A549 (cell line): Measurements from ENCODE around the gene SLC22A14. TPM values are rescaled to one million over a fixed set of nuclear protein-coding genes. Genes with fewer than 3 reads are reported as not detected.

Experiments
- ATAC-seq, 2 experiments: fragments of 200-7000 bp in 1 of 2; fragments of >200 bp in 1 of 2; cut with Nextera tagmentation in 1 of 2; cut with Tn5 transposase in 1 of 2; 3 replicates each; pipeline versions ENCODE4 v1.8.0 to v1.9.1; 2018 to 2020; ENCODE audit warnings: mild to moderate bottlenecking in 1 of 2, moderate library complexity in 1 of 2
- CTCF ChIA-PET: fragments of 300-600 bp; sonication (Branson Sonifier 250); formaldehyde crosslinking; extraction: SDS; loops from one replicate; lab custom pipeline; 2021; ENCODE audit warnings: antibody characterized with exemption, inconsistent platforms; lab: Yijun Ruan, JAX
- POLR2A ChIA-PET: fragments of 350-600 bp; formaldehyde crosslinking; extraction: SDS; loops from one replicate; lab custom pipeline; 2021; ENCODE audit warnings: antibody characterized with exemption, inconsistent platforms; lab: Yijun Ruan, JAX
- DNase-seq, 2 experiments: peaks; one replicate each; pipeline versions ENCODE4 v3.0.0 to v3.0.0-alpha.2; 2011 to 2016; ENCODE audit warnings: low read depth in 1 of 2, low spot score in 1 of 2
- FAIRE-seq: peaks from 2 replicates; lab custom pipeline; 2011; peaks lifted over from hg19 to GRCh38; lab: Jason Lieb, UNC
- H3K27ac ChIP-seq, 2 experiments: fragments of >200 bp; sonication (Bioruptor Twin); formaldehyde crosslinking; 3 replicates each; pipeline ENCODE4 v1.5.1; 2016 to 2017
- H3K4me1 ChIP-seq: fragments of >200 bp; sonication (Bioruptor Twin); formaldehyde crosslinking; 3 replicates; pipeline ENCODE4 v1.6.1; 2016
- H3K4me2 ChIP-seq: fragments of >200 bp; sonication (Bioruptor Twin); formaldehyde crosslinking; 3 replicates; pipeline ENCODE4 v1.6.1; 2016
- H3K4me3 ChIP-seq: fragments of >200 bp; sonication (Bioruptor Twin); formaldehyde crosslinking; 3 replicates; pipeline ENCODE4 v1.5.1; 2016
- H3K9me3 ChIP-seq: fragments of >200 bp; sonication (Bioruptor Twin); formaldehyde crosslinking; 3 replicates; pipeline ENCODE4 v1.6.1; 2016
- BHLHE40 ChIP-seq: IDR thresholded peaks from 2 replicates; pipeline ENCODE4 v1.6.1; 2012; ENCODE audit warnings: low read depth, low read length, inconsistent platforms
- CEBPB ChIP-seq, 2 experiments: fragments of >200 bp in 1 of 2; sonication (Bioruptor Twin) in 1 of 2; formaldehyde crosslinking in 1 of 2; IDR thresholded peaks; 2 replicates each; pipeline ENCODE4 v1.6.1; 2012 to 2016
- CHD2 ChIP-seq: fragments of 150-350 bp; IDR thresholded peaks from 2 replicates; pipeline ENCODE4 v1.6.1; 2014; ENCODE audit warnings: low read length; ENCODE audit not compliant: partially characterized antibody
- EP300 ChIP-seq, 2 experiments: fragments of >200 bp; sonication (Bioruptor Twin); formaldehyde crosslinking; IDR thresholded peaks; 2 replicates in 1 of 2; 3 replicates in 1 of 2; pipeline ENCODE4 v1.6.1; 2016 to 2017
- HOXB13 ChIP-seq: fragments of 250-450 bp; sonication (Bioruptor Pico); IDR thresholded peaks from 2 replicates; pipeline ENCODE4 v1.5.0; 2020; ENCODE audit warnings: low read depth, mild to moderate bottlenecking, moderate library complexity
- JUN ChIP-seq, 2 experiments: fragments of >200 bp; sonication (Bioruptor Twin); formaldehyde crosslinking; IDR thresholded peaks; 2 replicates in 1 of 2; 3 replicates in 1 of 2; pipeline ENCODE4 v1.6.1; 2016 to 2017
- KDM5A ChIP-seq: fragments of 200-600 bp; sonication (generic); IDR thresholded peaks from 2 replicates; pipeline ENCODE4 v1.6.1; 2016; ENCODE audit warnings: antibody characterized with exemption, mild to moderate bottlenecking
- MAFK ChIP-seq: fragments of 450-650 bp; IDR thresholded peaks from 2 replicates; pipeline ENCODE4 v1.6.1; 2014; ENCODE audit not compliant: partially characterized antibody
- NPAS2 ChIP-seq: fragments of 250-450 bp; sonication (Bioruptor Pico); IDR thresholded peaks from 2 replicates; pipeline ENCODE4 v1.8.0; 2022; ENCODE audit warnings: mild to moderate bottlenecking, moderate library complexity, borderline replicate concordance
- NR3C1 ChIP-seq: fragments of >200 bp; sonication (Bioruptor Twin); formaldehyde crosslinking; IDR thresholded peaks from 3 replicates; pipeline ENCODE4 v1.6.1; 2017
- POLR2A ChIP-seq: IDR thresholded peaks from 2 replicates; pipeline ENCODE4 v1.6.1; 2012; ENCODE audit warnings: mild to moderate bottlenecking, low read length
- RARB ChIP-seq: fragments of 250-450 bp; sonication (Bioruptor Pico); IDR thresholded peaks from 2 replicates; pipeline ENCODE4 v1.8.0; 2021; ENCODE audit warnings: mild to moderate bottlenecking, moderate library complexity
- RCOR1 ChIP-seq: fragments of 150-350 bp; IDR thresholded peaks from 2 replicates; pipeline ENCODE4 v1.6.1; 2014; ENCODE audit warnings: antibody characterized with exemption, low read length, low read depth
- TFCP2L1 ChIP-seq: fragments of 250-450 bp; sonication (Bioruptor Pico); IDR thresholded peaks from 2 replicates; pipeline ENCODE4 v1.5.0; 2021; ENCODE audit warnings: mild to moderate bottlenecking
- TP53 ChIP-seq: fragments of 250-450 bp; sonication (Bioruptor Pico); IDR thresholded peaks from 2 replicates; pipeline ENCODE4 v1.5.0; 2021; ENCODE audit warnings: mild to moderate bottlenecking, moderate library complexity
- ZNF302 ChIP-seq: fragments of 250-450 bp; sonication (Bioruptor Pico); IDR thresholded peaks from 2 replicates; pipeline ENCODE4 v1.9.0; 2021; ENCODE audit warnings: inconsistent platforms, mild to moderate bottlenecking, moderate library complexity
- WGBS: methylation state at CpG from one replicate; pipeline ENCODE4 v1.1.6; 2017; ENCODE audit errors: missing lambda C conversion rate; 5-methylcytosine and 5-hydroxymethylcytosine counted together
- polyA plus RNA-seq, 4 experiments: library from polyadenylated mRNA; depleted of rRNA in 3 of 4; stranded (reverse); fragments of >200 nt; fragmentation: RNase III in 1 of 4; extraction: RNeasy Plus Mini Kit Qiagen cat#74134 plus additional on column Dnase treatment in 1 of 4; gene quantifications; 2 replicates in 3 of 4; 3 replicates in 1 of 4; pipeline ENCODE4 v1.2.3, GENCODE V29; 2011 to 2017
- small RNA-seq, 6 experiments: library from RNA; depleted of rRNA; stranded (forward); fragments of <200 nt; gene quantifications; one replicate each; pipeline ENCODE3, GENCODE V24; 2012
- TF ChIP-seq, protein P1 (sequence below): fragments of 250-450 bp; sonication (Bioruptor Pico); IDR thresholded peaks from 2 replicates; pipeline ENCODE4 v1.5.0; 2021; ENCODE audit warnings: mild to moderate bottlenecking, moderate library complexity, borderline replicate concordance
- TF ChIP-seq, protein P2 (sequence below): fragments of 250-450 bp; sonication (Bioruptor Pico); IDR thresholded peaks from 2 replicates; pipeline ENCODE4 v1.5.0; 2020; ENCODE audit warnings: low read depth, mild to moderate bottlenecking, moderate library complexity
- TF ChIP-seq, protein P3 (sequence below): IDR thresholded peaks from 2 replicates; pipeline ENCODE4 v1.6.1; 2012
- TF ChIP-seq, protein P4 (sequence below): fragments of 450-650 bp; IDR thresholded peaks from 2 replicates; pipeline ENCODE4 v1.6.1; 2014; ENCODE audit warnings: antibody characterized with exemption

Gene SLC22A14
- polyA plus RNA-seq, 2 of the 4 experiments (the other 2 are of a cell fraction) = 0.04 TPM; not detected in 1

DNA sequence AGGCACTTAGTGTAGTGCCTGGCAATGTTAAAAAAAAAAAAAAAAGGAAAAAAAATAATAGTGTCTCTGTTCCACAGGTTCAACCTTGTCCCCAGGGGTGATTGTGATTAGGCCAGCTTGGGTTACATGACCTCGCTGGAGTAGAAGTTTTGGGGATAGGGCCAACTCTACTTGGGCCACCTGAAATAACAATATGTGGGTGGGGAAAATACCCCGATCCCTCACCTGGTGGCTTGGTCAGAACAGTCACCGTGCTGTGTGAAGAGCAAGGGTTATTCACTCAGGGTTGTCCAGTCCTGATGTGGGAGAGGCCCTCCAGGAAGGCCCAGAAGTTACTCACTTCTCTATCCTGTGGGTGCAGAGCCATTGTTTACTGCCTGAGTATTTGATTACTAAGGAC lies 84.0 kb downstream of the SLC22A14 start (continued):
- TF ChIP-seq, protein P1, sequence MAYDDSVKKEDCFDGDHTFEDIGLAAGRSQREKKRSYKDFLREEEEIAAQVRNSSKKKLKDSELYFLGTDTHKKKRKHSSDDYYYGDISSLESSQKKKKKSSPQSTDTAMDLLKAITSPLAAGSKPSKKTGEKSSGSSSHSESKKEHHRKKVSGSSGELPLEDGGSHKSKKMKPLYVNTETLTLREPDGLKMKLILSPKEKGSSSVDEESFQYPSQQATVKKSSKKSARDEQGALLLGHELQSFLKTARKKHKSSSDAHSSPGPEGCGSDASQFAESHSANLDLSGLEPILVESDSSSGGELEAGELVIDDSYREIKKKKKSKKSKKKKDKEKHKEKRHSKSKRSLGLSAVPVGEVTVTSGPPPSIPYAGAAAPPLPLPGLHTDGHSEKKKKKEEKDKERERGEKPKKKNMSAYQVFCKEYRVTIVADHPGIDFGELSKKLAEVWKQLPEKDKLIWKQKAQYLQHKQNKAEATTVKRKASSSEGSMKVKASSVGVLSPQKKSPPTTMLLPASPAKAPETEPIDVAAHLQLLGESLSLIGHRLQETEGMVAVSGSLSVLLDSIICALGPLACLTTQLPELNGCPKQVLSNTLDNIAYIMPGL = no peak
- TF ChIP-seq BHLHE40 = no peak
- TF ChIP-seq KDM5A = no peak
- no peak for TF ChIP-seq CHD2
- TF ChIP-seq MAFK = no peak
- TF ChIP-seq, protein P2, sequence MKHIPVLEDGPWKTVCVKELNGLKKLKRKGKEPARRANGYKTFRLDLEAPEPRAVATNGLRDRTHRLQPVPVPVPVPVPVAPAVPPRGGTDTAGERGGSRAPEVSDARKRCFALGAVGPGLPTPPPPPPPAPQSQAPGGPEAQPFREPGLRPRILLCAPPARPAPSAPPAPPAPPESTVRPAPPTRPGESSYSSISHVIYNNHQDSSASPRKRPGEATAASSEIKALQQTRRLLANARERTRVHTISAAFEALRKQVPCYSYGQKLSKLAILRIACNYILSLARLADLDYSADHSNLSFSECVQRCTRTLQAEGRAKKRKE (CRISPR knock-in tag) = no peak
- TF ChIP-seq, protein P3, sequence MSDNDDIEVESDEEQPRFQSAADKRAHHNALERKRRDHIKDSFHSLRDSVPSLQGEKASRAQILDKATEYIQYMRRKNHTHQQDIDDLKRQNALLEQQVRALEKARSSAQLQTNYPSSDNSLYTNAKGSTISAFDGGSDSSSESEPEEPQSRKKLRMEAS = no peak
- TF ChIP-seq RARB (CRISPR knock-in tag) = no peak
- no peak for TF ChIP-seq HOXB13 (CRISPR knock-in tag)
- TF ChIP-seq CEBPB (IDR thresholded peaks at IDR 0.05) = no peak
- no peak for TF ChIP-seq RCOR1
- no peak for TF ChIP-seq JUN (IDR thresholded peaks at IDR 0.05)

DNA sequence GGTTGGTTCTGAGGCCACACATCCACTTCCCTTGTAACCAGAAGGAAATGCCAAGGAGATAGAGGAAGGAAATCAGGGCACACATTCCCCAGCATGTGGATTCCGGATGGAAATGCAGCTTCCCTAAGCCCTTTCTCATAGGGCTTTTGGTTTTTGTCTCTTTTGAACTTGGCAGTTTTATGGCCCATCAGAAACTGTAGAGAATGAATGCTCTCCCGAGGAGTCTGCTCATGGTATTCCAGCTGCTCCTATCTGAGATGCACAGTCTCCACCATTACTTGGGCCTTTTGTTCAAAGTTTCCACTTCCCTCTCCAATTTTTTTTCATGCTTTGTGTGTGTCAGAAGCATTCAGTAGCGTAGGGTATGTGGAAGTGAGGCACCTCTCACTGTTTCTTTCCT lies 85.7 kb downstream of the SLC22A14 start:
- POLR2A ChIA-PET = no interaction called here
- no peak for ATAC-seq
- TF ChIP-seq EP300 (IDR thresholded peaks at IDR 0.05) (no peak), ZNF302 (CRISPR knock-in tag) (no peak), NPAS2 (CRISPR knock-in tag) (no peak), NR3C1 (no peak), TP53 (no peak), TFCP2L1 (CRISPR knock-in tag) (no peak), BHLHE40 (no peak), POLR2A (no peak)
- TF ChIP-seq, protein P4, sequence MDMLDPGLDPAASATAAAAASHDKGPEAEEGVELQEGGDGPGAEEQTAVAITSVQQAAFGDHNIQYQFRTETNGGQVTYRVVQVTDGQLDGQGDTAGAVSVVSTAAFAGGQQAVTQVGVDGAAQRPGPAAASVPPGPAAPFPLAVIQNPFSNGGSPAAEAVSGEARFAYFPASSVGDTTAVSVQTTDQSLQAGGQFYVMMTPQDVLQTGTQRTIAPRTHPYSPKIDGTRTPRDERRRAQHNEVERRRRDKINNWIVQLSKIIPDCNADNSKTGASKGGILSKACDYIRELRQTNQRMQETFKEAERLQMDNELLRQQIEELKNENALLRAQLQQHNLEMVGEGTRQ = no peak
- TF ChIP-seq, all 56 proteins: peak for 0
- CTCF ChIA-PET = interaction anchor here (1.3 to 1.6 kb wide), 2 partner anchors 21 to 112 kb away, joined by 4 to 8 read pairs; partner anchors contain the start of gene XYLB
- WGBS = 85% methylated on average over 3 of the region's 3 CpGs
- Histone ChIP-seq H3K4me3 (no peak overlapping the region), H3K4me1 (no peaks in the 10 kb centered on the region), H3K27ac (no peak overlapping the region), H3K9me3 (no peaks in the 10 kb centered on the region), H3K4me2 (no peak overlapping the region)
- FAIRE-seq (no peak), DNase-seq (no peak)

Small RNA genes lying within 50 kb of the gene (small RNA-seq; reads per million reads assigned to genes)
- 0 to 0.52 (median 0) reads per million in 6 experiments for gene RNU6-235P

Other genes with a start within 250 kb of the SLC22A14 start
- 0.10 and 0.13 TPM in 2 replicates for gene DLEC1, start 243.1 kb upstream of the SLC22A14 start, polyA plus RNA-seq (2011; rRNA removed)
- 0.03 to 0.07 TPM in 2 of 3 replicates, not detected in the other for gene DLEC1, start 243.1 kb upstream of the SLC22A14 start, polyA plus RNA-seq (2017; fragmentation: RNase III; extraction: RNeasy Plus Mini Kit Qiagen cat#74134 plus additional on column Dnase treatment)
- gene ACAA1, start 145.2 kb upstream of the SLC22A14 start, polyA plus RNA-seq (2011; rRNA removed) = 34.8 and 36.8 TPM in 2 replicates
- 52.3 to 54.9 TPM (median 53.2 TPM) in 3 replicates for gene ACAA1, start 145.2 kb upstream of the SLC22A14 start, polyA plus RNA-seq (2017; fragmentation: RNase III; extraction: RNeasy Plus Mini Kit Qiagen cat#74134 plus additional on column Dnase treatment)
- 16.8 and 34.1 TPM in 2 replicates for gene MYD88, start 143.6 kb upstream of the SLC22A14 start, polyA plus RNA-seq (2011; rRNA removed)
- gene MYD88, start 143.6 kb upstream of the SLC22A14 start, polyA plus RNA-seq (2017; fragmentation: RNase III; extraction: RNeasy Plus Mini Kit Qiagen cat#74134 plus additional on column Dnase treatment) = 20.8 to 24.7 TPM (median 22.3 TPM) in 3 replicates
- gene OXSR1, start 116.8 kb upstream of the SLC22A14 start, polyA plus RNA-seq (2011; rRNA removed) = 40.1 and 44.0 TPM in 2 replicates
- gene OXSR1, start 116.8 kb upstream of the SLC22A14 start, polyA plus RNA-seq (2017; fragmentation: RNase III; extraction: RNeasy Plus Mini Kit Qiagen cat#74134 plus additional on column Dnase treatment) = 28.0 to 30.2 TPM (median 28.8 TPM) in 3 replicates
- gene SLC22A13, start 16.5 kb upstream of the SLC22A14 start, polyA plus RNA-seq (2011; rRNA removed) = 0.21 TPM in 1 of 2 replicates, not detected in the other
- gene SLC22A13, start 16.5 kb upstream of the SLC22A14 start, polyA plus RNA-seq (2017; fragmentation: RNase III; extraction: RNeasy Plus Mini Kit Qiagen cat#74134 plus additional on column Dnase treatment) = 0.08 to 0.16 TPM (median 0.13 TPM) in 3 replicates
- gene XYLB, start 64.5 kb downstream of the SLC22A14 start, polyA plus RNA-seq (2011; rRNA removed) = 5.4 and 6.6 TPM in 2 replicates
- gene XYLB, start 64.5 kb downstream of the SLC22A14 start, polyA plus RNA-seq (2017; fragmentation: RNase III; extraction: RNeasy Plus Mini Kit Qiagen cat#74134 plus additional on column Dnase treatment) = 4.4 to 4.9 TPM (median 4.8 TPM) in 3 replicates
- 2.8 and 3.5 TPM in 2 replicates for gene ACVR2B, start 171.6 kb downstream of the SLC22A14 start, polyA plus RNA-seq (2011; rRNA removed)
- gene ACVR2B, start 171.6 kb downstream of the SLC22A14 start, polyA plus RNA-seq (2017; fragmentation: RNase III; extraction: RNeasy Plus Mini Kit Qiagen cat#74134 plus additional on column Dnase treatment) = 1.2 to 1.3 TPM (median 1.2 TPM) in 3 replicates
- gene EXOG, start 214.0 kb downstream of the SLC22A14 start, polyA plus RNA-seq (2011; rRNA removed) = 16.6 and 17.1 TPM in 2 replicates
- gene EXOG, start 214.0 kb downstream of the SLC22A14 start, polyA plus RNA-seq (2017; fragmentation: RNase III; extraction: RNeasy Plus Mini Kit Qiagen cat#74134 plus additional on column Dnase treatment) = 11.2 to 16.0 TPM (median 12.9 TPM) in 3 replicates